HG02885 (cell line): ENCODE results near the gene OR51S1.
"Not testable (repeated sequence)": the region's sequence is repeated elsewhere in the genome, so short reads cannot be mapped to it uniquely, and the experiment has no call there.

Source experiments
- ATAC-seq: cut with Tn5 transposase; IDR thresholded peaks from one replicate; pipeline ENCODE4 v1.9.1; 2021; ENCODE audit warnings: mild to moderate bottlenecking; ENCODE audit not compliant: unreplicated experiment, poor library complexity

Gene OR51S1

GRCh38 chr11:4809246-4809645 is 39.8 kb downstream of the OR51S1 start:
- no peak for ATAC-seq

DNA sequence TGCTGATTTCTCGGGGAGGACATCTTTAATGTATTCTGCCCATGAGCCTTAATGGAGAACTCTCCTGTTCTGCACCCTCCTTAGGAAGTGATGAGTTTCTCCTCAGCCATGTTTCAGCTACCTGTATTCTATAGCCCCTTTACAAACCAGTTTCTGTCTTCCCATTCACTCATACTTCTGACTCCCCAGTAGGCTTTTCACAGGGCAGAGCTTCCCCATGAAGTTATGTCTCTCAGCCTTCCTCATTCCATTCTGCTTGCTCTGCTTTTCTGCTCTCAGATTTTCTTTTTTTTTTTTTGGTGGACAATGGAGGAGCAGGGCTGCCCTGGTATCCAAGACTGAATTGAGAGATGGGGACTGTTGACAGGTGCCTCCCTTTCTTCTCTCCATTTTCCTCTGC is 40.5 kb downstream of the OR51S1 start:
- no peak for ATAC-seq

DNA sequence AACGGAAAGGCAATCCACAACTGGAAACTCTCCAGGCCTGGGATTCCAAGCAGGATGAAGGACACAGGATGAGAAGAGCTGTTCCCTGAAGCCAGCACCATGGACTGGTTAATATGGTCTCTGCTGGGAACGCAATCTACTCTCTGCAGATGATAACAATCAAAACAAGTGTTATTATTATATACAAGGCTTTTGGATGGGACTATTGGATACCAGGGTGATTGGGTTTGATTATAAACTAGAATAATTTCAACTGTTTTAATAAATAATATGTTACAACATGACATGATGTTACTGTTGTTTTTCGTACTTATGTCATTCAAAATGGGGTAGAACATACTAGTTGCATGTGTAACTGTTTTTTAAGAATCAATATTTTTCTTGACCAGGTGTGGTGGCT is 44.7 kb downstream of the OR51S1 start, which contains the start of gene OR52R1:
TSS of gene OR52R1 (minus strand) at position 101 of the 400 bp plus-strand sequence. CDS start at position 101, 0 bp downstream.
- ATAC-seq: no peak

GRCh38 chr11:4801316-4801715 is 47.7 kb downstream of the OR51S1 start:
- ATAC-seq: not testable (repeated sequence)

- peak; percentile 65 for ATAC-seq
Observed at GRCh38 chr11:4798427-4799183, 50.4 kb downstream of the OR51S1 start.
